Adrenal gland (tissue), 5 donors: ENCODE measurements around the gene EFTUD2.
"Not testable (repeated sequence)": the region's sequence is repeated elsewhere in the genome, so short reads cannot be mapped to it uniquely, and the experiment has no call there.

Experiments used
- CTCF ChIP-seq, 6 experiments: fragments of 450-650 bp in 4 of 6; fragments of 200-600 bp in 2 of 6; sonication (generic) in 1 of 6; IDR thresholded peaks; 1 replicate in 5 of 6; 2 replicates in 1 of 6; pipeline versions ENCODE4 v1.5.1 to v1.8.0; 2016 to 2021; ENCODE audit warnings: antibody characterized with exemption in 6 of 6, mild to moderate bottlenecking in 2 of 6, moderate library complexity in 1 of 6
- POLR2A ChIP-seq, 2 donors: fragments of 450-650 bp; IDR thresholded peaks; one replicate each; pipeline ENCODE4 v1.6.1; 2017; ENCODE audit warnings: antibody characterized with exemption in 2 of 2, mild to moderate bottlenecking in 2 of 2, moderate library complexity in 1 of 2
- donor health status: DM: no; HTN: no; CAD: no.

- not testable (repeated sequence) for TF ChIP-seq CTCF, POLR2A (IDR thresholded peaks at IDR 0.05)
These were observed 74.0 kb downstream of the EFTUD2 start for GRCh38 chr17:44825236-44825635.
